Measurements from ENCODE around the gene APBA3. TPM values are rescaled to one million over a fixed set of nuclear protein-coding genes. Genes with fewer than 3 reads are reported as not detected.

Gene APBA3
- total and polyA plus RNA-seq, 9 of the 15 experiments (the other 6 are each of a cell fraction or from before 2014, with no cell fraction given) = 0.10 to 29.5 (median 11.5) TPM

GRCh38 chr19:3767050-3767449 is 5.6 kb upstream of the APBA3 start (continued):
- no peak for TF ChIP-seq RERE (CRISPR knock-in tag; IDR thresholded peaks at IDR 0.05; ENCODE audit: borderline replicate concordance)
- no peak for TF ChIP-seq ZNF583 (CRISPR knock-in tag; IDR thresholded peaks at IDR 0.05)
- no peak for TF ChIP-seq MYC (IDR thresholded peaks at IDR 0.05; ENCODE audit: low read depth, low read length)
- TF ChIP-seq MYC (CRISPR knock-in tag; IDR thresholded peaks at IDR 0.05; ENCODE audit: borderline replicate concordance, low read depth) = no peak
- TF ChIP-seq SRF (CRISPR knock-in tag; IDR thresholded peaks at IDR 0.05) = no peak
- TF ChIP-seq NUFIP1 (IDR thresholded peaks at IDR 0.05; ENCODE audit: partially characterized antibody) = no peak
- no peak for TF ChIP-seq ZNF253 (CRISPR knock-in tag; conservative IDR thresholded peaks at IDR 0.05)
